ENCODE measurements around the gene ADGRA1. TPM values are rescaled to one million over a fixed set of nuclear protein-coding genes. Genes with fewer than 3 reads are reported as not detected.
"Not testable (repeated sequence)": the region's sequence is repeated elsewhere in the genome, so short reads cannot be mapped to it uniquely, and the experiment has no call there.

Gene ADGRA1
- total RNA-seq, 1 donor from 2014 or later: 0.13 TPM

GRCh38 chr10:133128126-133129070, 40.7 kb downstream of the ADGRA1 start:
- DNase-seq (ENCODE audit: low spot score): no peak

GRCh38 chr10:133129071-133129858, 41.5 kb downstream of the ADGRA1 start:
- DNase-seq (ENCODE audit: low spot score): no peak

DNA sequence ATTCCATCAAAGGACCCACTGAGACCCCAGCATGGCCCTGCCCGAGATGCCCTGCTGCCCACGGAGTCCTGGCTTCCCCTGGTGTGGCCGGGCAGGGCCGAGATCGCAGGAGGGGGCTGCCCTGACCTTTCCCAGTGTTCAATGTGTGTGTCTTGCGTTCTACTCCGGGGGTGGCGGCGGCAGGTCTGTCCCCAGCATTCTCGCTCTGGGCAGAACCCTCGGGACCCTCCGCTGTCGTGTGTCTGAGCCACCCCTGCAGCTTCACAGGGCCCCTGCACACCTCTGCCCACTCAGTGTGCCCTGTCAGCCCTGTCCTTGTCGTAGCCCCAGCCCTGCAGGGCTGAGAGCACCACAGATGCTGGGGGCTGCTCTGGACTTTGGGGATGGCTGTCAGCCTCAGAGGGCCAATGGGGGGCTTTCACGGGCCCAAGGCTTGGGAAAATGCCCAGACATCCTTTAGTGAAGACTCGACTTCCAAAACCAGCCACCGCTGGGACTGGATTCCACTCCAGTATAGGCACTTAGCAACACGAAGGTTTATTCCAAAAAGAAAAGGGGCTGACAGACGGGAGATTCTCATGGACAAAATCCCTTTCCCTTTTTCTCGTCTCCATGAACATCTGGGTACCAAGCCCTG, 42.3 kb downstream of the ADGRA1 start:
- DNase-seq (ENCODE audit: low spot score): no peak

DNA sequence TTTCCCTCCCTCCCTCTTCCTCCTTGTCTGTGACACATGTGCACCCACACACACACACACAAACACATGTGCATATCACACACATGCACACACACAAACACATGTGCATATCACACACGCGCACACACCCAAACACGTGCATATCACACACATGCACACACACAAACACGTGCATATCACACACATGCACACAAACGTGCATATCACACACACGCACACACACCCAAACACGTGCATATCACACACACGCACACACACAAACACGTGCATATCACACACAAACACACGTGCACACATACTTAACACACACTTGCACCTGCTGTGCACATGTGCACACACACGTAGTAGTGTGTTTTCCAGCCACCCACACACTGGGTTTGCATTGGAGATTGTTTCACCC, 42.9 kb downstream of the ADGRA1 start:
- no peak for DNase-seq (ENCODE audit: low spot score)

- DNase-seq (ENCODE audit: low spot score): peak; percentile 39
Observed at GRCh38 chr10:133131053-133131452, 43.3 kb downstream of the ADGRA1 start.

DNA sequence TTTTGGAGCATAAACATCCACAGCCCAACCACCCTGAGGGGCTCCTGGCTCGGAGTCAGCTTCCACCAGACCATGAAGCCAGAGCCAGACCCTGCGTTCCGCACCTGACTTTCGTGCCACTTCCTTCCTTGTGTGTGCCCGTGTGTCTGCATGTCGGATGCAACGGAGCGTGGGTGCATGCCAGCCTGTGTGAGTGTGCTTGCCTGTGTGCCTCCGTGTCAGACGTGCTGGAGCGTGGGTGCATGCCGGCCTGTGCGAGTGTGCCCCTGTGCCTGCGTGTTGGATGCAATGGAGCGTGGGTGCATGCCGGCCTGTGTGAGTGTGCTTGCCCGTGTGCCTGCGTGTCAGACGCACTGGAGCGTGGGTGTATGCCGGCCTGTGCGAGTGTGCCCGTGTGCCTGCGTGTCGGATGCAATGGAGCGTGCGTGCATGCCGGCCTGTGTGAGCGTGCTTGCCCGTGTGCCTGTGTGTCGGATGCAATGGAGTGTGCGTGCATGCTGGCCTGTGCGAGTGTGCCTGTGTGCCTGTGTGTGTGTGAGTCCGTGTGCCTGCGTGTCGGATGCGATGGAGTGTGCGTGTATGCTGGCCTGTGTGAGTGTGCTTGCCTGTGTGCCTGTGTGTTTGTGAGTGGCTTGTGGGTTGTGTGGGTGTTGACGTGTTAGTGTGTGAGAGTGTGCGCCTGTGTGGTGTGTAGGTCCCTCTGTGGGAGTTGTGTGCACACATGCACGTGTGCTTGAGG, 44.2 kb downstream of the ADGRA1 start:
- DNase-seq (ENCODE audit: low spot score): no peak

- DNase-seq (ENCODE audit: low spot score): no peak
Observed at GRCh38 chr10:133132473-133133291, 45.0 kb downstream of the ADGRA1 start.

DNA sequence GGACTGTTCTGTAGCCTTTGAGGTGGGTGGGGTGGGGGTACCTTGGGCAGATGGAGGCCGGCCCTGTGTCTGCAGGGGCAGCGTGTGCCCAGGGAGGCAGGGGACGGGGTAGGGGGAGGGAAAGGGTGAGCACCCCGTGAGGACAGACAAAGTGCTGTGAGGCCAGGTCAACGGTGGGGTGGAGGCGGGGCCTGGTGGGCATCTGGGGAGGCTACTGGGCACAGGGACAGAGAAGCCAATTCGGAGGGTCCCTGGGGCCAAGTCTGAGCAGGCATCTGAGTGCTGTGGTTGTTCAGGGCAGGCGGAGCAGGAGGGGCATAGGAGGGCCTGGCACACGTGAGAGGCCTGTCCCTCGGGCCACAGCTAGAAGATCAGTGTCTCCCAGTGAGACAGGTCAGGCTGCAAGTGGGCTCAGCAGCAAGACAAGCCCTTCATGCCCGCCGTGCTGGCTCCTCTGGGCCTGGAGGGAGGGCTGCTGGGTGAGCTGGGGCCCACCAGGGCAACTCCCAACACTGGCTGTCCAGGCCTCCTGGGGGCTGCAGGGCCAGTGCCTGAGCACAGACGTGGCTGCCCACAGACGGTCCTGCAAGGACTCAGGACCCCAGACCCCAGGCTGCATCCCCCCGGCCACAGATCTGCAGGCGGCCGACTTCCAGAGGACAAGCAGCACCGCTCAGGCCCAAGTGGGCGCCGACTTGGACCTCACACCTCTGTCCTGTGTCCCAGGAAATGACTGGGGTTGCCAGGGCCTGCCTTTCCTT, 45.9 kb downstream of the ADGRA1 start:
- DNase-seq (ENCODE audit: low spot score): peak; percentile 31

DNA sequence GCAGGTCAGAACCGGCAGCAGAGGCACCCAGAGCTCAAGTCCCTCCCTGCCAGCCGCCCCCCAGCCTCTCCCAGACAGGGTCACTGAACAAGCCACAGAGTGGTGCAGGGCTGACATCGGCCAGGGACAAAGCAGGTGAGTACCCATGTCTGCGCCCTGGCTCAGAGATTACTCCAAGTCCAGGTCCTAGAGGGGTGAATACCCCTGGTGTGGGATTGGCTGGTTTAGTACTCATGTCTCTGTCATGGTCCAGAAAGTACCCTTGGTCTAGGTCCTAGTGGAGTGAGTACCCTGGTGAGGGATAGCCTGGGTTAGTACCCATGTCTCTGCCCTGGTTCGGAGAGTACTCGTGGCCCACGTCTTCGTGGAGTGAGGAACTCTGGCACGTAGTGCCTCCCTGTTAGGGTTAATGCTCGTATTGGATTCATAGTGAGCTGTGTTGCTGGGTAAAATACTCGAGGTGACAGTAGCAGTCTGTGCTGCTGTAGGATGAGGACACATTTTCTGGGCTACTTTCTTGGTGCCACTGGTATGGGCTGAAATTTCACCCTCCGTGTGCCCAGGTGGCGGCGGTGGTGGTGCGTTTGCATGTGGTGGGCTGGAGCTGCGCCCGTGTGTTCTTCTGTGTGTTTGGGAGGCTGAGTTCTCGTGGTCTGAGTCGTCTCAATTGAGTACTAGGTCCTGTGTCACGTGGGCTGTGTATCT, 46.8 kb downstream of the ADGRA1 start:
- peak; percentile 34 for DNase-seq (ENCODE audit: low spot score)

- DNase-seq (ENCODE audit: low spot score): no peak
Observed at GRCh38 chr10:133135116-133135465, 47.4 kb downstream of the ADGRA1 start.

DNA sequence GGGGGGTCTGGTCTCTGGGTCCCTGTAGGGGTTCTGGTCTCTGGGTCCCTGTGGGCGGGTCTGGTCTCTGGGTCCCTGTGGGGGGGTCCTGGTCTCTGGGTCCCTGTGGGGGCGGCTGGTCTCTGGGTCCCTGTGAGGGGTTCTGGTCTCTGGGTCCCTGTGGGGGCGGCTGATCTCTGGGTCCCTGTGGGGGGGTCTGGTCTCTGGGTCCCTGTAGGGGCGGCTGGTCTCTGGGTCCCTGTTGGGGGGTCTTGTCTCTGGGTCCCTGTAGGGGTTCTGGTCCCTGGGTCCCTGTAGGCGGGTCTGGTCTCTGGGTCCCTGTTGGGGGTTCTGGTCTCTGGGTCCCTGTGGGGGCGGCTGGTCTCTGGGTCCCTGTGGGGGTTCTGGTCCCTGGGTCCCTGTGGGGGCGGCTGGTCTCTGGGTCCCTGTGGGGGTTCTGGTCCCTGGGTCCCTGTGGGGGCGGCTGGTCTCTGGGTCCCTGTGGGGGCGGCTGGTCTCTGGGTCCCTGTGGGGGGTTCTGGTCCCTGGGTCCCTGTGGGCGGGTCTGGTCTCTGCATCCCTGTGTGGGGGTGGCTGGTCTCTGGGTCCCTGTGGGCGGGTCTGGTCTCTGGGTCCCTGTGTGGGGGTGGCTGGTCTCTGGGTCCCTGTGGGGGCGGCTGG, 49.9 kb downstream of the ADGRA1 start:
- DNase-seq (ENCODE audit: low spot score): not testable (repeated sequence)

DNA sequence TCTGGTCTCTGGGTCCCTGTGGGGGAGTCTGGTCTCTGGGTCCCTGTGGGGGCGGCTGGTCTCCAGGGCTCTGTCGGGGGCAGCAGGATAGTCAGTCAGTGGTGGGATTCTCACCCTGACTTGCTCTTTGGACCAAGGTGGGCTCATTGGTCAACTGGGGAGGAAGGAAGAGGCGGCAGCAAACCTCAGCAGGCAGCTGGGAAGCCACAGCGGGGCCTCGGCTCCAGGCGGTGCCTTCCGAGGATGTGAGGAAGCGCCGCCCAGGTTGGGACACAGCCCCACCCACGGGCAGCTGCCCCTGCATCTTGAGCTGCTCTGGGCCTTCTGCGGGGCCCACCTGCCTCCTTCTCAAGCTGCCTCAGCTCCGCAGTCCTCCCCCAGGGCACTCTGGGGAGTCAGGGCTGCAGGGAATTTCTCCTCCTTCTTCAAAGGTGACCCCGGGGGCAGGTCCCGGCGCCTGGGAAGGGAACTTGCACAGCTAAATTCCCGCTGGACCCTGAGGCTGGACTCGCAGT, 51.9 kb downstream of the ADGRA1 start:
- no peak for DNase-seq (ENCODE audit: low spot score)

DNA sequence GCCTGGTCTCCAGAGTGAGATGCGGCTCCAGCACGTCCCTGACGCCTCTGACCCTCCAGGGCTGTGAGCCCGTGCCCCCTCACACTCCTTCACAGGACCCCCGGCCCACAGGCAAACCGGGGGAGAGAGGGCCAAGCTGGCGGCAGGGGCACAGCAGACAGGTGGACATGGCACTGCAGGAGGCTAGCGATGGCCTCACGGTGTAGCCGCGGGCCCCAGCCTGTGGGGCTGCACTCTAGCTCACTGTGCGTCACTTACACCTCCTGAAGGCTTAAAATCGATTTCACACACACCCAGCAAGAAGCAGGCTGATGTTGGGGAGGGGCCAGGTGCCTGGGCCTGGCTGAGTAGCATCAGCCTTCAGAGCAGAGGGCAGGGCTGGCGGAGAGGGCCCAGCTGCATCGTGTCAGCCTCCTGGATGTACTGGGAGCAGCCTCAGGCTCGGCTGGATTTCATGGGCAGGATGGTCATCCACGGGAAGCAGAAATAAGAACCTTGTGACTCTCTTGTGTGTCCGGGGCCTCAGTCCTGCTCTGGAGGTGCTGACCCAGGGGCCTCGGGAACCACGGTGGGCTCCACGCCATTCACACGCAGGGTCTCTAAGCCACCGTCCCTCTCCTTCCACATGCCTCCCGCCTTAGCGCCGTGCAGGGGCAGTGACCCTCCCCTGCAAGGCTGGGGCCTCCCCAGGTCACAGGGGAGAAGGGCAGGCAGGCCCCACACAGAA, 52.9 kb downstream of the ADGRA1 start:
- no peak for DNase-seq (ENCODE audit: low spot score)

- no peak for DNase-seq (ENCODE audit: low spot score)
Observed at GRCh38 chr10:133141144-133141957, 53.6 kb downstream of the ADGRA1 start.

DNA sequence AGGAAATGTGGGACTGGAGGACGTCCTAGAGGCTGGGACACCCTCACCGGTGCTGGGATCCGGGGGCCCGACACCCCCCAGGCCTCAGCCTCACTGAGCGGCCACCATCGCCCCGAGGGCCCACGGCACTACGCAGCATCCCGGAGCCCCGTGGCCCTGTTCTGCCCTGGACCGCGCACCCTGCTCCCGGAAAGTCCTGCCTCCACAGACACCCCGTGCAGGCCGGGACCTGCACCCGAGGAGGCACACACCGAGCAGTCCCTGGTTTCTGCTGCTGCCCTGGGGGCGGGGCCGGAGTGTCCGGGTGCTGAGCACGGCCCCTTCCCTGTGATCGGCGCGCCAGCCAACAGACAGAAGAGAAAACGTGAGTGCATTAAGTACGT, 54.2 kb downstream of the ADGRA1 start:
- DNase-seq (ENCODE audit: low spot score): no peak

- DNase-seq (ENCODE audit: low spot score): no peak
Observed at GRCh38 chr10:133142523-133143199, 54.9 kb downstream of the ADGRA1 start.

DNA sequence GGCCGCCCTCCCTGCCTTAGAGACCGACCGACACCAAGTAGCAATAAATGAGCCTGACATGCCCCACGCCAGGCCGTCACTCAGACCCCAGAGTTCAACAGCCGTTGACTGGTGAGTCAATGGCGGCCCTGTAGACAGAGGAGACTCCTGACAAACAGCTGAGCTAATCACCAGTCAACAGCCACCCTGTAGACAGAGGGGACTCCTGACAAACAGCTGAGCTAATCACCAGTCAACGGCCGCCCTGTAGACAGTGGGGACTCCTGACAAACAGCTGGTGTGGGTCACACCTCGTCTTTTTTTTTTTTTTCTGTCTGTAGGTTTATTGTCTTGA, 55.4 kb downstream of the ADGRA1 start:
- DNase-seq (ENCODE audit: low spot score): no peak

Measured in ureter (tissue), 1 donor.